Endodermal cell (in vitro differentiated cells): ENCODE results near the gene PELI2. TPM values are rescaled to one million over a fixed set of nuclear protein-coding genes. Genes with fewer than 3 reads are reported as not detected.

Experiments used
- DNase-seq: peaks from one replicate; pipeline ENCODE4 v3.0.0-alpha.2; 2017
- H3K27ac ChIP-seq: 2 replicates; pipeline ENCODE4 v1.5.1; 2013; ENCODE audit warnings: mild to moderate bottlenecking, low read depth, low read length, moderate library complexity
- H3K27me3 ChIP-seq: 2 replicates; pipeline ENCODE4 v1.6.1; 2013; ENCODE audit warnings: mild to moderate bottlenecking, low read length, moderate library complexity; ENCODE audit not compliant: insufficient read depth, control insufficient read depth, poor library complexity, severe bottlenecking
- H3K36me3 ChIP-seq: 2 replicates; pipeline ENCODE4 v1.7.0; 2013; ENCODE audit warnings: mild to moderate bottlenecking, low read length, moderate library complexity; ENCODE audit not compliant: control insufficient read depth, insufficient read depth
- H3K4me1 ChIP-seq: one replicate; pipeline ENCODE4 v1.7.0; 2013; ENCODE audit warnings: low read length; ENCODE audit not compliant: control insufficient read depth, insufficient read depth
- H3K4me3 ChIP-seq: 2 replicates; pipeline ENCODE4 v1.5.1; 2013; ENCODE audit warnings: mild to moderate bottlenecking, low read length, moderate library complexity
- H3K9ac ChIP-seq: 2 replicates; pipeline ENCODE4 v1.6.1; 2013; ENCODE audit warnings: mild to moderate bottlenecking, low read length, moderate library complexity; ENCODE audit not compliant: poor library complexity, severe bottlenecking; ENCODE audit errors: extremely low read depth
- H3K9me3 ChIP-seq: 2 replicates; pipeline ENCODE4 v1.6.1; 2013; ENCODE audit warnings: mild to moderate bottlenecking, low read length, moderate library complexity; ENCODE audit not compliant: control insufficient read depth
- H3K27ac Mint-ChIP-seq: 2 replicates; pipeline ENCODE4 v1.8.0; 2020; ENCODE audit warnings: mixed read lengths
- H3K27me3 Mint-ChIP-seq: 2 replicates; pipeline ENCODE4 v1.8.0; 2021; ENCODE audit warnings: mild to moderate bottlenecking, mixed read lengths; ENCODE audit not compliant: insufficient read depth
- H3K36me3 Mint-ChIP-seq: 2 replicates; pipeline ENCODE4 v1.8.0; 2020; ENCODE audit warnings: low read depth, mixed read lengths
- H3K4me1 Mint-ChIP-seq: 2 replicates; pipeline ENCODE4 v1.8.0; 2020; ENCODE audit warnings: mixed read lengths
- H3K4me3 Mint-ChIP-seq: 2 replicates; pipeline ENCODE4 v1.8.0; 2020; ENCODE audit warnings: mild to moderate bottlenecking, moderate library complexity, mixed read lengths
- H3K9me3 Mint-ChIP-seq: 2 replicates; pipeline ENCODE4 v1.8.0; 2020; ENCODE audit warnings: mild to moderate bottlenecking, mixed read lengths
- CTCF ChIP-seq: fragments of 200-600 bp; sonication (generic); conservative IDR thresholded peaks from 2 replicates; pipeline ENCODE4 v1.5.0; 2021; ENCODE audit warnings: antibody characterized with exemption, mild to moderate bottlenecking
- WGBS, 2 experiments: methylation state at CpG; one replicate each; pipeline versions ENCODE4 v1.1.5 to v1.1.7; 2013; ENCODE audit warnings: missing lambda C conversion rate in 2 of 2, mixed read lengths in 1 of 2; ENCODE audit not compliant: insufficient coverage in 1 of 2, insufficient read length in 1 of 2; 5-methylcytosine and 5-hydroxymethylcytosine counted together
- total RNA-seq, 2 donors: library from RNA; stranded (reverse); fragmentation: NEBNext Ultra II Directional in 1 of 2; extraction: Animal tissue kit (Norgen Biotek cat#: 25700) in 1 of 2; gene quantifications; 2 replicates in 1 of 2; 3 replicates in 1 of 2; pipeline ENCODE4 v1.2.1, GENCODE V29; 2021

The PELI2 gene
- total RNA-seq, 2 donors from 2014 or later: 5.9 to 8.1 TPM

- H3K4me3 ChIP-seq: no peak overlapping the region
- Mint-ChIP-seq H3K9me3 (no peaks in the 10 kb centered on the region), H3K27me3 (peaks cover 10% of the 10 kb centered on the region), H3K4me1 (peaks cover 7% of the 10 kb centered on the region), H3K36me3 (no peaks in the 10 kb centered on the region), H3K27ac (no peak overlapping the region), H3K4me3 (no peak overlapping the region)
- H3K27me3 ChIP-seq: no peaks in the 10 kb centered on the region
- no peak for TF ChIP-seq CTCF
- no peaks in the 10 kb centered on the region for H3K36me3 ChIP-seq
- H3K9ac ChIP-seq: no peak overlapping the region
- no peaks in the 10 kb centered on the region for H3K4me1 ChIP-seq
- WGBS, 2 experiments: 88 to 98% methylated on average over 4 to 5 of the region's 5 CpGs
- no peak overlapping the region for H3K27ac ChIP-seq
- DNase-seq: no peak
- no peaks in the 10 kb centered on the region for H3K9me3 ChIP-seq
Measured at GRCh38 chr14:56342494-56342942, 224.3 kb downstream of the PELI2 start.

GRCh38 chr14:56349960-56350359 lies 231.7 kb downstream of the PELI2 start:
- peaks cover 6% of the 10 kb centered on the region for H3K27me3 ChIP-seq
- no peak overlapping the region for H3K27ac ChIP-seq
- H3K9me3 ChIP-seq: peaks cover 17% of the 10 kb centered on the region
- no peak overlapping the region for H3K9ac ChIP-seq
- H3K4me3 Mint-ChIP-seq: no peak overlapping the region
- H3K27ac Mint-ChIP-seq: no peak overlapping the region
- TF ChIP-seq CTCF: no peak
- H3K4me3 ChIP-seq: no peak overlapping the region
- H3K27me3 Mint-ChIP-seq: no peaks in the 10 kb centered on the region
- WGBS, 2 experiments: 86 to 88% methylated on average over 1 of the region's 1 CpG
- H3K36me3 ChIP-seq: no peaks in the 10 kb centered on the region
- H3K4me1 ChIP-seq: peaks cover 3% of the 10 kb centered on the region
- DNase-seq: no peak
- H3K4me1 Mint-ChIP-seq: peaks cover 11% of the 10 kb centered on the region
- no peaks in the 10 kb centered on the region for H3K36me3 Mint-ChIP-seq
- H3K9me3 Mint-ChIP-seq: peaks cover 13% of the 10 kb centered on the region
